OCI-LY7 (cell line): ENCODE measurements around the gene ARHGAP33.

Experiments
- EZH2phosphoT487 ChIP-seq: fragments of 200-600 bp; sonication (generic); IDR thresholded peaks from 2 replicates; pipeline ENCODE4 v1.6.1; 2018; ENCODE audit warnings: low read depth, borderline replicate concordance, mild to moderate bottlenecking, mixed run types, antibody characterized with exemption, low read length, moderate library complexity, mixed read lengths
- TF ChIP-seq, protein P1 (sequence below): fragments of 200-600 bp; sonication (generic); conservative IDR thresholded peaks from 2 replicates; pipeline ENCODE4 v1.5.1; 2014; ENCODE audit warnings: mild to moderate bottlenecking, antibody characterized with exemption, low read length, moderate library complexity, mixed read lengths

DNA sequence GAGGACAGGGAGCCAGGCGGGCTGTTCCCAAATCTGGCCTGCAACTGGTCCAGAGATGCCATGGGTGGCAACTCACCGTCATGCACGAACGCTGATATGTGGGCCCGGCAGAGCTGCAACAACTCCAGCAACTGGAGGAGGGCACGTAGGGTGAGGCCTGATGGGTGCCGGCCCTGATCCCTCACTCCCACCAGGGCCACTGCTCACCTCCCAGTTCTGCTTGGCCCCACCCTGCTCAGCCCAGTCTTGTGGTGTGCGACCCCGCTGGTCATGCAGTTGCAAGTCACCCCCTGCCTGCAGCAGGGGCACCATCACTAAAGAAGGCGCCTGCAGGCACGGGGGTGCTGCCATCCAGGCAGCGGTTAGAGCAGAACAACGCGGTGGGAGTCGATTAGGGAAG lies 16.9 kb downstream of the ARHGAP33 start:
- TF ChIP-seq, protein P1, sequence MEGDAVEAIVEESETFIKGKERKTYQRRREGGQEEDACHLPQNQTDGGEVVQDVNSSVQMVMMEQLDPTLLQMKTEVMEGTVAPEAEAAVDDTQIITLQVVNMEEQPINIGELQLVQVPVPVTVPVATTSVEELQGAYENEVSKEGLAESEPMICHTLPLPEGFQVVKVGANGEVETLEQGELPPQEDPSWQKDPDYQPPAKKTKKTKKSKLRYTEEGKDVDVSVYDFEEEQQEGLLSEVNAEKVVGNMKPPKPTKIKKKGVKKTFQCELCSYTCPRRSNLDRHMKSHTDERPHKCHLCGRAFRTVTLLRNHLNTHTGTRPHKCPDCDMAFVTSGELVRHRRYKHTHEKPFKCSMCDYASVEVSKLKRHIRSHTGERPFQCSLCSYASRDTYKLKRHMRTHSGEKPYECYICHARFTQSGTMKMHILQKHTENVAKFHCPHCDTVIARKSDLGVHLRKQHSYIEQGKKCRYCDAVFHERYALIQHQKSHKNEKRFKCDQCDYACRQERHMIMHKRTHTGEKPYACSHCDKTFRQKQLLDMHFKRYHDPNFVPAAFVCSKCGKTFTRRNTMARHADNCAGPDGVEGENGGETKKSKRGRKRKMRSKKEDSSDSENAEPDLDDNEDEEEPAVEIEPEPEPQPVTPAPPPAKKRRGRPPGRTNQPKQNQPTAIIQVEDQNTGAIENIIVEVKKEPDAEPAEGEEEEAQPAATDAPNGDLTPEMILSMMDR: no peak
- TF ChIP-seq EZH2phosphoT487: no peak
